Myocyte (in vitro differentiated cells): ENCODE measurements around the gene TPSG1. TPM values are rescaled to one million over a fixed set of nuclear protein-coding genes. Genes with fewer than 3 reads are reported as not detected.
"Not testable (repeated sequence)": the region's sequence is repeated elsewhere in the genome, so short reads cannot be mapped to it uniquely, and the experiment has no call there.

Source experiments
- DNase-seq: peaks from one replicate; pipeline ENCODE4 v3.0.0-alpha.2; 2012; ENCODE audit warnings: low read depth
- polyA plus RNA-seq: library from polyadenylated mRNA; unstranded; fragments of >200 nt; gene quantifications from one replicate; pipeline ENCODE4 v1.2.1, GENCODE V29; 2012; ENCODE audit warnings: missing spikeins
- total RNA-seq: library from RNA; depleted of rRNA; stranded (reverse); fragments of >200 nt; gene quantifications from 2 replicates; pipeline ENCODE4 v1.2.3, GENCODE V29; 2014

Gene TPSG1
- total RNA-seq, result not detected in 2 replicates
- polyA plus RNA-seq, result not detected

DNA sequence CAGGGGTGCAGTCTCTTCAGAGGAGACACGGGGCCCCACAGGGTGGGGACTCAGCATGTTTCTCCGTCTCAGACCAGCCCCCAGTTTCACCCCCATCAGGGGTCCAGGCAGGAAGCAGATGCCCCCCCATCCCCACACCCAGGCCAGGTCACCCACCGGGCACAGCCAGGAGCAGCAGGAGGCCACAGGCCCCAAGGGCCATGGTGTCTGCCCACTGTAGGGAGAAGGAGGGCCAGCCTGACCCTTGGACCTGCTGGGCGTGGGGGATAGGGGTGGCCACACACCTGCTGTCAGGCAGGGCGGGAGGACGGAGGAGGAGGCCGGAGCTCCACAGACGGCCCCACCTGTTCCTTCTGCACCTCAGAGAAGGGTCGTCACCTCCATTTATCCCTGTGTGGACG lies at the start of gene TPSG1:
TPSG1 (minus strand) TSS at position 218 of the 401 bp plus-strand sequence; CDS start at position 202, 16 bp downstream.
- DNase-seq, result no peak

DNA sequence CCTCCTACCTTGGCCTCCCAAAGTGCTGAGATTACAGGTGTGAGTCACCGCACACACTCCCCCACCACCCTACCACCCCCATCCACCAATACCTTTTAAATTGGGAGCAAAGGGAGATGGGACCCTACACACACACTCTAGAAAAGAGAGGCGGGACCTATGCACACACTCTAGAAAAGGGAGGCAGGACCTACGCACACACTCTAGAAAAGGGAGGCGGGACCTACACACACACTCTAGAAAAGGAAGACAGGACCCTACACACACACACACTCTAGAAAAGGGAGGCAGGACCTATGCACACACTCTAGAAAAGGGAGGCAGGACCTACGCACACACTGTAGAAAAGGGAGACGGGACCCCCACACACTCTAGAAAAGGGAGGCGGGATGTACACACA lies 49.7 kb upstream of the TPSG1 start:
- no peak for DNase-seq

DNA sequence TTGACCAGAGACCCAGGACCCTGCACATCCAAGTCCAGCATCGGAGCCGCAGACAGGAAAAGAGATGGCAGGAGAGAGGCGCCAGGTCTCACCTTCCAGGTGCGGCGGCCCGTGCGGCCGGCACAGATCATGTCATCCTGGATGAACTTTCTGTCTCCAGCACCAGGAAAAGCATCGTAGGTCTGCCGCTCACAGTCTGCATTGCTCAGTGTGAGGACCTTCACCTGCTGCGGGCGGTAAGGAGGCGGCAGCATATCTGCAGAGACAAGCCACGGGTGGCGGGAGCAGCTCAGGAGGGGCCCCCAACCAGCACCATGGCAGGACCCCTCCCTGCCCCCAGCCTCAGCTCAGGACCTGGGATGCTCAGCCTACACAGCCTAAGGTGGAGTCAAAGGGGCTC lies 48.7 kb upstream of the TPSG1 start:
- DNase-seq, result no peak

DNA sequence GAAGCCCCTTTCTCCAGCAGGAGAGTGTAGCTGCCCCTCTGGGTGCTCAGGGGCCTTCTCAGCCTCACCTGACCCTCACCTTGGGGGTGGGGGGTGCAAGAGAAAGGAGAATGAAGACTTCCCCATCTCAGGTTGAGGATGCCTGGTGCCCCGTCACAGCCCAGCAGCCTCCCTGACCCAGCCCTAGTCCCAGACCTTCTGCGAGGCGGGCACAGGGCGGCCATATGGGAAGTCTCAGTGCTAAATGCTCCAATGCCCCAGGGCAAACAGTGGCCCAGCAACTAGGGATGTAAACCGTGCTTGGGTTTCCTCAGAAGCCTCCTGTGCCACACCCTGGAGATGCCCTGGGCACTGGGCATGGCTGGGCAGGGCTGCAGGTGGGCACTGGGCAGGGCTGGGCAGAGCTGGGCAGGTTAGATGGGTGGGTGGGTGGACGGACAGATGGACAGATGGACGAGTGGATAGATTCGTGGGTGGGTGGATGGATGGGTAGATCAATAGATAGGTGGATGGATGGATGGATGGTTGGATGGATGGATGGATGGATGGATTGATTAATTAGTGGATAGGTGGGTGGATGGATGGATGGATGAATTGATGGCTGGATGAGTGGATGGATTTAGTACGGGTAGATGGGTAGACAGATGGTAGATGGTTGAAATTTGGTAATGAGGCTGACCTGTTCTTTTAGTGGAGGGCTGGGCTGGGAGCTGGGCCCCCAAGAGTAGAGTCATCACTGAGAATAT lies 47.6 kb upstream of the TPSG1 start:
- no peak for DNase-seq

DNA sequence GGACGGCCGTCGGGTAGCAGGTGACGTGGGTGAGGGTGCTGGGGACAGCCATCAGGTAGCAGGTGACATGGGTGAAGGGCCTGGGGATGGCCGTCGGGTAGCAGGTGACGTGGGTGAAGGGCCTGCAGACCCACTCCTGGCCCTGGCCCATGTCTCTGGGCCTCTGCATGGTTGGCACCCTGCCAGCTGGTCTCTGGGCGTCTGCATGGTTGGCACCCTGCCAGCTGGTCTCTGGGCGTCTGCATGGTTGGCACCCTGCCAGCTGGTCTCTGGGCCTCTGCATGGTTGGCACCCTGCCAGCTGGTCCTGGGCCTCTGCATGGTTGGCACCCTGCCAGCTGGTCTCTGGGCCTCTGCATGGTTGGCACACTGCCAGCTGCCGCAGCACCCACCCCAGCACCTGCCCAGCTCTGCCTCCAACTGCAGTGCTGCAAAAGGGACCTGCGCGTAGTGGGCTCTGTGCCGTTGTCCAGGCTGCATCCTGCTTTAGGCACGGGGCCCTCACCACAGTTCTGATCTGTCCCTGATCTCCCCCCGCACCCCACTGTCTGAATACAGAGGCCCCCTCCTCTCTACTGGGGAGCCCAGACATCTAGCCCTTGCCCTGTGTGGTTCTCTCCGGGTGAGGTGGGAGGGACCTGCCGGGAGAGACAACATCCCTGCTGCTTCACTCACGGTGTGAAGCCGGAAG lies 46.8 kb upstream of the TPSG1 start:
- DNase-seq, result not testable (repeated sequence)

DNA sequence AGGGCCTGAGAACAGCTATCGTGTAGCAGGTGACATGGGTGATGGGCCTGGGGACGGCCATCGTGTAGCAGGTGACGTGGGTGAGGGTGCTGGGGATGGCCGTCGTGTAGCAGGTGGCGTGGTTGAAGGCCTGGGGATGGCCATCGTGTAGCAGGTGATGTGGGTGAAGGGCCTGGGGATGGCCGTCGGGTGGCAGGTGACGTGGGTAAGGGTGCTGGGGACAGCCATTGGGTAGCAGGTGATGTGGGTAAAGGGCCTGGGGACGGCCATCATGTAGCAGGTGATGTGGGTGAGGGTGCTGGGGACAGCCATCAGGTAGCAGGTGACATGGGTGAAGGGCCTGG lies 46.3 kb upstream of the TPSG1 start:
- no peak for DNase-seq

DNA sequence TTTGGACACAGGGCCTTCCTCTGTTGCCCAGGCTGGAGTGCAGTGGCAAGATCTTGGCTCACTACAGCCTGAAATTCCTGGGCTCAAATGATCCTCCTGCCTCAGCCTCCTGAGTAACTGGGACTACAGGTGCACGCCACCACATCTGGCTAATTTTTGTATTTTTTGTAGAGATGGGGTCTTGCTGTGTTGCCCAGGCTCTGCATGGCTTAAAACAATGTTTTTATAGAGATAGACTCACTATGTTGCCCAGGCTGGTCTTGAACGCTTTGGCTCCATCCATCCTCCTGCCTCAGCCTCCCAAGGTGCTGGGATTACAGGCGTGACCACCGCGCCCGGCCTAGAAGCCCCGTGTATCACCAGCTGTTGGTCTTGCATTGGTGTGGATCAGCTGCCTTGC lies 44.4 kb upstream of the TPSG1 start:
- not testable (repeated sequence) for DNase-seq

DNA sequence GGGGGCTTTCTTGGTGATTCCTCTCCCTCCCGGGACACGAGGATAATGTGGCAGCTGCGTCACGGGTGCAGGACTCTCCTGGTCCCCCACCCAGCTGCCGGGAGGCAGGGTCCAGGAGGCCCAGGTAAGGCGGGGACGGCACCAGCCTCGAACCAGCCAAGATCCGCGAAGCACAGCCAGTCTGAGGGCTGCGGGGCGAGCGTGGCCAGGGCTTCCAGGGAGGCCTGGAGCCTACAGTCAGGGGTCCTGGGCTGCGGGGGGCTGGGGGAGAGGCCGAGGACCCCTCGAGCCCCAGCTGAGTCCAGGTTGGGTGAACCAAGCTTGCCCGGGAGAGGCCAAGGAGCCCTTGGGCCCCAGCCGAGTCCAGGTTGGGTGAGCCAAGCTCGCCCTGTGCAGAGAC lies 40.8 kb upstream of the TPSG1 start:
- no peak for DNase-seq

DNA sequence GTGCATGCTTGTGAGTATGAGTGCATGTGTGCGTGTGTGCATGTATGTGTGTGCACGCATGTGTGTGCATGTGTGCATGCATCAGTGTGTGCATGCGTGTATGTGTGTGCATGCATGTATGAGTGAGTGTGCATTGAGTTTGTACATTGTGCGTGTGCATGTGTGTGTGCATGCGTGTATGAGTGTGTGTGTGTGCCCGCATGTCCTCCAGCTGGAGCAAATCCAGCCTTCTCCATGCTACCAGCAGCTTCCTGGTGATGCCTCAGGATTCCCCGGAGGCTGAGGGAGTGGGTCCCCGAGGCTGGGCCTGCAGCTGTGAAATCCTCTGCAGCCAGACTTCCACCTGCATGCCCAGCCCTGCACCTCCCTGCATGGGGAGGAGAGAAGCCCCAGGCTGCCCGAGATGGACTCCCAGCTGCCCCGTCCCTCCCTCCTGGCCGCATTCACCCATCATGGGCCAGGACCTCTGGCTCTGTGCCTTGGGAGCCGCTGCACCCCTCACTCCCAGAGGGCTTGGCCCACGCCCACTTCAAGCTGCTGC lies 40.1 kb upstream of the TPSG1 start:
- DNase-seq, result no peak

DNA sequence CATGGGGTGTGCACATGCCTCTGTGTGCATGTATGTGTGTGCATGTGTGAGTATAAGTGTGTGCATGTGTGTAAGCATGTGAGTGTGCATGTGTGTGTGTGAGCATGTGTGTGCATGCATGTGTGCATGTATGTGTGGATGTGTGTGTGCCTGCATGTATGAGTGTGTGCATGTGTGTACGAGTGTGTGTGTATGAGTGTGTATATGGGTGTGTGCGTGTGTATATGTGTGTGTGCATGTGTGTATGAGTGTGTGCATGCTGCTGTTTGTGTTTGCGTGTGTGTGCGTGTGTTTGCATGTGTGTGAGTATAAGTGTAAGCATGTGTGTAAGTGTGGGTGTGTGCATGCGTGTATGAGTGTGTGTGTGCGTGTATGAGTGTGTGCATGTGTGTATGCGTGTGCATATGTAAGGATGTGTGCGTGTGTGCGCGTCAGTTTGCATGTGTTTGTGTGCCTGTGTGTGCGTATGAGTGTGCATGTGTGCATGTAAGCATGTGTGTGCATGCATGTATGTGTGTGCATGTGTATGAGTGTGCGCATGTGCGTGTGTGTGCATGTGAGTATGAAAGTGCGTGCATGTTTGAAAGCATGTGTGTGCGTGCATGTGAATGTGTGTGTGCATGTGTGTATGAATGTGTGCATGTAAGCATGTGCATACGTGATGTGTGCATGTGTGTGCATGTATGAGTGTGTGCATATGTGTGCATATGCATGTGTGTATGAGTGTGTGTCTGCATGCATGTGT lies 39.4 kb upstream of the TPSG1 start:
- no peak for DNase-seq

DNA sequence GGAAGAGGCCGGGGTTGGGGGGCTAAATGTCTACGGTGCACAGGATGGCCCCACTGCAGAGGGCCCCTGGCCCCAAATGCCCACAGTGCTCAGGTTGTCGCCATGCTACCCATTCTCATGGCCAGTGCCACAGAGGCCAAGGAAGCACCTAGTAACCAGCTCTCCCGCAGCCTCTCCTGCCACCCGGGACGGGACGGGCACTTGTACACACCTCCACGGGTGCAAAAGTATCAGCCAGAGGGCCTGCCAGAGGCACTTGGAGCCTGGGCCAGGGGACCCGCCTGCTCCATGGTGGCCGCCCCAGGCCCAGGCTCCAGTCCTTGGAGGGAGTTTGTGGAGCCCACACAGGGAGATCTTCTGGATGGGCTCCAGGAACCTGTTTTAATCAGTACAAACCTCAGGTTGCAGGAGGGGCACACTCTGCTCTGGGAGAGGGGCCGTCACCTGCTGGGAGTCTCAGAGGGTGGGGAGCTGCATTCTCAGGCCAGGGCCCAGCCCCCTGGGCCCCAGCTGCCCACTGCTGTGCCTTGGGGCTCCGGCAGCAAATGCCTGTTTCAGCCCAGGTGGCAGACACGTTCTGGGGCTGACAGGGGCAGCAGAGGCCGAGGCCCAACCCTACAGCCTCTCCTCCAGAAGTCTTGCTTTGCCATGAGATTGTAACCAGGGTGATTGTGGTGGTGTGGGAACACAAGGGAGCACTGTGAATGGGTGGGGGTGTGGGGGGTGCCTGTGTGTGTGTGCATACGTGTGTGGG lies 38.7 kb upstream of the TPSG1 start:
- no peak for DNase-seq

DNA sequence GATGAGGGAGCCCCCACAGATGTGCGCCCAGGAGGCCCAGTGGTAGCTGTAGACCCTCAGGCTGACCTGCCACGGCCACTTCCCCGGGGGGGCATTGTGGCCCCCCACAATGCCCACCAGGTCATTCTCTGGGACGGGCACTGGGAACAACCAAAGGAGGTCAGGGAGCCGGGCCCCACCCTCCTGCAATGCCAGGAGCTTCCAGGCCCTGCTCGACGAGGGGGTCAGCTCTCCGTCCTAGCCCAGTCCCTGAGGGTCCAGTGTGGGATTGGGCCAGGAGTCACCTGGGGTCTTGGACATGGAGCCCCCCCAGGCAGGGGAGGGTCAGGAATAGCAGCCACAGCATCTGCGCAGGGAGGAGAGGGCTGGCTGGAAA lies 37.8 kb upstream of the TPSG1 start:
- no peak for DNase-seq

DNA sequence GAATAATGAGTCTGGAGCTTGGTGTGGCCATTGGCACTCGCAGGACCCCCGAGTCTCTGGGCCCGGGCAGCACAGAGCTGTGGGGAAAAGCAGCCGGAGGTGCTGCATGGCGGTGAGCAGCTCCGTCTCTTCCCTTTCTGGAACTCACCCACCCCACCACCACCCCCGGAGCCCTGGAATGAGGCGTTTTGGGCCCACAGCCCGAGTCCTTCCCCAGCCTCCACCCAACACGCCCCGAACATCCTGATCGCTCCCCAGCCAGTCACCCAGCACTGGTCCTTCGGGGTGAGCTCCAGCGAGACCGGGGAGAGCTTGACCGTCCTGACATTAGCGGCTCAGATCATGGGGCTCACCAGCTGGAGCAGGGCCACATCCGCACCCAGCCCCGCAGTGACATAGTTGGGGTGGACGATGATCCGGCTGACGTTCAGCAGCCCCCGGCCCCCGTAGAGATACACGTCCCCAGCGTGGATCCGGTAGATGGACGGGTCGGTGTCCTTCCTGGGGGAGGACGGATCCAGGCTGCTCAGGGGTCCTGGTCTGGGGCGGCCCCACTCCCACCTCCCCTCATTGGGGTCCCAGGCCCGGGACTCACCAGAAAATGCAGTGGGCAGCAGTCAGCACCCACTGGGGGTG lies 37.3 kb upstream of the TPSG1 start:
- no peak for DNase-seq

DNA sequence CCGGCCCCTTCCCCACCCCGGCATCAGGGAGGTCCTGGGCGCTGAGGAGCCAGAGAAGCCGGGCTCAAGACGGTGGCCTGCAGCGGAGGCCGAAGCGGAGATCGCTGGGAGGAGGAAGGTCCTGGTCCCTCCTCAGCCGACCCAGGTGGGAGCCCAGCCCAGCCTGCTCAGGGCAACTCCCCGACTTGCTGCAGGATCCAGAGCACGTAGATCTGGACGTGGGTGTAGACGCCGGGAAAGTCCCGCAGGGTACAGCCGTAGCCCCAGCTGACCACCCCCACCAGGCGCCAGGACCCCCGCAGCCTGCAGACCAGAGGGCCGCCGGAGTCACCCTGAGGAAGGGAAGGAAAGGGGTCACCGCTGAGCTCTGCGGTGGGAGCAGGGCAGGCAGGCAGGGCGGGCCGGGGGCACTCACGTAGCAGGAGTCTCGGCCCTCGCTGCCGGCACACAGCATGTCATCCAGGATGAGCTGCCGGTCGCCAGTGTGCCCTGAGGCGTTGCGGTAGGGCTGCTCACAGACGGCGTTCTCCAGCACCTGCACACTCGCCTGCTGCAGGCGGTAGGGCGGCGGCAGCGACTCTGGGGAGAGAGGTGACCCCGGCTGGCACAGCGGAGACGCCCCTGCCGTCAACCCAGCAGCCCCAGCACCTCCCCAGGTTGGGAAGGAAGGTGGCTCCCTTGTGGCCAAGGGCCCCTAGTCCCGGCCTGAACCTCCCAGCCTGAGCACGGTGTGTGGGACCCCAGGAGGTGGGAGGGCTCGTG lies 36.2 kb upstream of the TPSG1 start:
- DNase-seq, result no peak

DNA sequence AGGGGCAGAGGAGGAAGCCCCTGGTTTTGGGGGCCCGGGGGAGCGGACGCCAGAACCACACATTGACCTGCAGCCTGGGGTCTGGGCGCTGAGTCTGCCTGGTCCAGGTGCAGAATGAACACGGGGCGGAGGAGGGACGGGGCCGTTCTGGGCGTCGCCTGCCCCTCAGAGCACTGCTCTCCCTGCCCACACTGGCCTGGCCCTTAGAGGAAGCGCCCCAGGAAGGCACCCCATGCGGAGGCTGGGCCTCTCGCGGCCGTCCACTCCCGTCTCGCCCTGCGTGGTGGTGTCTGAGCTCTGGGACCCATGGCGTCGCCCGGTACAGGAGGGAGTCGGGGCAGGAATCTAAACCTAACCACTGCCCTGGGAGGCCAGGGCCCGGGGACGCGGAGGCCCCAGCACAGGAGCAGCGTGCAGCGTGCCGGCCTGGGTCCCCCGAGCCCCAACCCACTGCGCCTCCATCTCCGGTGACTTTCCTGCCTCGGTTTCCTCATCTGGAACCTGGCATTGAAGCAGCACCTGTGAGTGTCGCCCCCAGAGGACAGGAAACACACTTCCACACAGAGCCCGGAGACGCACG lies 35.1 kb upstream of the TPSG1 start:
- DNase-seq, result no peak

DNA sequence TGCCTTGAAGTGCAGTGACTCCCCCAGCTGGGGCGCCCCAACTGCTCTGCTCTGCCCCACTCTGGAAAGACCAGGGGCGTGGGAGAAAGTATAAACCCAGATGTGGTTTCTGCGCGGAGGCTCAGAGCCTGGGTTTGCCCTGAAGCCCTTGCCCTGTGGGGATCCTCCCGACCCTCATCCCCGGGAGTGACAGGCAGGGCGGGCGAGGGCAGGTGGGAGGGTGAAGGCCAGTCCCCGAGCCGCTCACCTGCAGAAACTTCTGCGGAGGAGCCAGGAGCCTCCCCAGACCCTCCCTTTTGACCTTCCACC lies 34.6 kb upstream of the TPSG1 start:
- DNase-seq, result no peak

DNA sequence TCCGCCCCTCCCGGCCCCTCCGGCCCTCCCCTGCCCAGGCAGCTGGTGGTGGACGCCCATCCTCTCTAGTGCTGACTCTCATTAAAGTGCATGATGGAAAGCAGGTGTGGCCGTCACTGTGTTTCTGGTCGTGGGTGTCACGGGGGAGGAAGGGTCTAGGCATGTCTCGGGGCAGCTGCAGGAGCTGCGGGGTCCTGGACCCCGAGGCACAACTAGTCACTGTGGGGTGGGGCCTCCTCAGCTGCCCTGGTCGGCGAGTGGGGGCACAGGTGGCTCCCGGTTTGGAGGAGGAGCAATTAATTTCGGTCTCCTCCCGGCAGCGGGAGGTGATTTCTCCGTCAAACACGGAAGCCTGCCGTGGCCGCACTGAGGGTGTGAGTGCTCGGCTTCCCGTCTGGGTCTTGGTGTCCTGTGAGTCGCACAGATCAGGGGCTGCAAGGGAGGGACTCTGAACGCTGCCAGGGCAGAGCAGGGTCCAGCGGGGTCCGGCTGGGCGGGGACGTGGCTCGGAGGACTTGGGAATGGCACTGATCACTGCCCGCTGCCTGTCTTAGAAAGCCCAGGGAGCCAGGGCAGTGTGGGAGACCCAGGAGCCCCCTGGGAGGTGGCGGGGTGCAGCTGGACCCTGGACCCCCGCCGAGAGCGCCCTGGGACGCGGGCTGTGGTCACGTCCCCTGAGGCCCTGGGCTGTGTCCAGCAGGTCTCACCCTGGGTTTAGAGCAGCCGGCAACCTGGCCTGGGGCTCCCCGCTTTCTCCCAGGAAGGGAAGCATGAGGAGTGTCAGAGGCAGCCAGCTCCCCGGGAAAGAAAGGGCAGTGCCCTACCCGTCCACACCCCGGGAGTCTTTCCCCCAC lies 34.1 kb upstream of the TPSG1 start:
- no peak for DNase-seq

DNA sequence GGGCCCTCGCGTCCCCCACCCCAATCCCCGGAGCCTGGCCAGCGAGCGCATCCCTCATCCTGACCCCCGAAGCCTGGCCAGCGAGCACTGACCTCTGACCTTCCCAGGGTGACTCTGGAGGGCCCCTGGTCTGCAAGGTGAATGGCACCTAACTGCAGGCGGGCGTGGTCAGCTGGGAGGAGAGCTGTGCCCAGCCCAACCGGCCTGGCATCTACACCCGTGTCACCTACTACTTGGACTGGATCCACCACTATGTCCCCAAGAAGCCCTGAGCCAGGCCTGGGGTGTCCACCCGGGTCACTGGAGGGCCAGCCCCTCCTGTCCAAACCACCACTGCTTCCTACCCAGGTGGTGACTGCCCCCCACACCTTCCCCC lies 33.1 kb upstream of the TPSG1 start:
- DNase-seq, result no peak
